Measurements from ENCODE around the gene ACTR3. TPM values are rescaled to one million over a fixed set of nuclear protein-coding genes. Genes with fewer than 3 reads are reported as not detected.

Gene ACTR3
- total RNA-seq, 1 experiment from 2014 or later, result 180 TPM

GRCh38 chr2:113857464-113857863 is 32.4 kb upstream of the ACTR3 start:
- no peaks in the 10 kb centered on the region for H3K23me2 ChIP-seq (ENCODE audit: insufficient read length, low read depth, low read length, poor library complexity, severe bottlenecking)
- no peaks in the 10 kb centered on the region for H3K27me3 ChIP-seq (ENCODE audit: insufficient read depth, low read length)
- no peak overlapping the region for H3K4ac ChIP-seq (ENCODE audit: low read depth, low read length)
- H2AK5ac ChIP-seq (ENCODE audit: insufficient read length, low read length), result no peak overlapping the region
- no peak overlapping the region for H2BK5ac ChIP-seq (ENCODE audit: insufficient read length, low read length)
- no peak for TF ChIP-seq CTCF (conservative IDR thresholded peaks at IDR 0.05)
- no peaks in the 10 kb centered on the region for H3K9me3 ChIP-seq (ENCODE audit: control insufficient read depth, low read depth, low read length)
- H2BK12ac ChIP-seq (ENCODE audit: insufficient read length, low read depth, low read length), result no peak overlapping the region
- no peaks in the 10 kb centered on the region for H3K4me1 ChIP-seq (ENCODE audit: insufficient read depth, low read length)
- DNase-seq, result no peak
- no peak overlapping the region for H2AFZ ChIP-seq (ENCODE audit: low read length)
- H3K23ac ChIP-seq (ENCODE audit: insufficient read length, low read depth, low read length), result no peak overlapping the region
- H3K27ac ChIP-seq (ENCODE audit: insufficient read length, low read depth, low read length), result no peak overlapping the region
- H3K79me1 ChIP-seq (ENCODE audit: insufficient read depth, low read depth, low read length, poor library complexity, severe bottlenecking), result no peaks in the 10 kb centered on the region
- H3T11ph ChIP-seq (ENCODE audit: low read length), result no peak overlapping the region
- Mint-ChIP-seq H3K4me1 (no peaks in the 10 kb centered on the region), H3K36me3 (ENCODE audit: insufficient read depth in 1 of 3, low read depth in 3 of 3) (no peaks in the 10 kb centered on the region), H3K27ac (no peak overlapping the region), H3K27me3 (ENCODE audit: low read depth) (no peaks in the 10 kb centered on the region; the same call in none of the 2 replicates), H3K9me3 (no peaks in the 10 kb centered on the region), H3K4me3 (no peak overlapping the region)
- no peak overlapping the region for H4K5ac ChIP-seq (ENCODE audit: insufficient read length, low read depth, low read length)
- H3K79me2 ChIP-seq (ENCODE audit: insufficient read depth, low read length), result no peaks in the 10 kb centered on the region
- no peak overlapping the region for H2BK20ac ChIP-seq (ENCODE audit: low read depth, low read length, poor library complexity, severe bottlenecking)
- H2BK120ac ChIP-seq (ENCODE audit: low read depth, low read length, poor library complexity, severe bottlenecking), result no peak overlapping the region
- H3K9ac ChIP-seq (ENCODE audit: extremely low read depth, insufficient read length, low read length), result no peak overlapping the region
- H4K8ac ChIP-seq (replicated peaks; ENCODE audit: insufficient read length, low read depth, low read length), result no peak overlapping the region
- WGBS (ENCODE audit: extremely low coverage, insufficient read length, low lambda C conversion rate), result no CpG with 5 or more reads among the region's 3 CpGs
- H3K18ac ChIP-seq (ENCODE audit: insufficient read length, low read depth, low read length), result no peak overlapping the region
- H3K56ac ChIP-seq (ENCODE audit: insufficient read length, low read depth, low read length), result no peak overlapping the region
- H4K20me1 ChIP-seq (ENCODE audit: control insufficient read depth, insufficient read depth, insufficient read length), result no peaks in the 10 kb centered on the region
- no peak overlapping the region for H2BK15ac ChIP-seq (ENCODE audit: low read depth, low read length)
- H3K4me2 ChIP-seq (ENCODE audit: insufficient read depth, insufficient read length, low read length), result no peak overlapping the region
- no peak overlapping the region for H3K14ac ChIP-seq (ENCODE audit: insufficient read depth, low read length)
- H4K91ac ChIP-seq (ENCODE audit: insufficient read length, low read depth, low read length), result no peak overlapping the region
